SH-SY5Y (cell line): ENCODE measurements around the gene LSM2.

ENCODE experiments used
- GATA2 ChIP-seq: IDR thresholded peaks from 2 replicates; pipeline ENCODE4 v1.6.1; 2011; ENCODE audit warnings: mild to moderate bottlenecking, low read depth, low read length
- GATA3 ChIP-seq: IDR thresholded peaks from 2 replicates; pipeline ENCODE4 v1.6.1; 2011; ENCODE audit warnings: low read depth, mild to moderate bottlenecking, low read length, moderate library complexity

GRCh38 chr6:31830886-31831335 is 24.1 kb upstream of the LSM2 start:
- no peak for TF ChIP-seq GATA2
- TF ChIP-seq GATA3: no peak
